Hepatocyte (in vitro differentiated cells): ENCODE data around the gene CITED4. TPM values are rescaled to one million over a fixed set of nuclear protein-coding genes. Genes with fewer than 3 reads are reported as not detected.
"Not testable (repeated sequence)": the region's sequence is repeated elsewhere in the genome, so short reads cannot be mapped to it uniquely, and the experiment has no call there.

Experiments
- DNase-seq: peaks from one replicate; pipeline ENCODE4 v3.0.0-alpha.2; 2016; ENCODE audit warnings: low spot score
- H2AFZ ChIP-seq: fragments of 200-600 bp; sonication (generic); 2 replicates; pipeline ENCODE4 v1.6.0; 2016; ENCODE audit warnings: antibody characterized with exemption, mild to moderate bottlenecking
- H3K27ac ChIP-seq: fragments of 200-600 bp; sonication (generic); 2 replicates; pipeline ENCODE4 v1.5.1; 2016; ENCODE audit warnings: mild to moderate bottlenecking
- H3K27me3 ChIP-seq: fragments of 200-600 bp; sonication (generic); 2 replicates; pipeline ENCODE4 v1.6.1; 2016
- H3K36me3 ChIP-seq: fragments of 200-600 bp; sonication (generic); replicated peaks from 2 replicates; pipeline ENCODE4 v1.5.1; 2016; ENCODE audit warnings: low read depth; ENCODE audit not compliant: insufficient read depth
- H3K4me1 ChIP-seq: fragments of 200-600 bp; sonication (generic); 2 replicates; pipeline ENCODE4 v1.5.1; 2016; ENCODE audit warnings: mild to moderate bottlenecking, moderate library complexity; ENCODE audit not compliant: insufficient read depth
- H3K4me2 ChIP-seq: fragments of 200-600 bp; sonication (generic); 2 replicates; pipeline ENCODE4 v1.6.0; 2016
- H3K4me3 ChIP-seq: fragments of 200-600 bp; sonication (generic); 2 replicates; pipeline ENCODE4 v1.5.1; 2016; ENCODE audit warnings: mild to moderate bottlenecking
- H3K79me2 ChIP-seq: fragments of 200-600 bp; sonication (generic); 2 replicates; pipeline ENCODE4 v1.6.0; 2017; ENCODE audit warnings: mild to moderate bottlenecking
- H3K9me2 ChIP-seq: fragments of 200-600 bp; sonication (generic); replicated peaks from 2 replicates; pipeline ENCODE4 v1.6.0; 2017; ENCODE audit warnings: mild to moderate bottlenecking; ENCODE audit not compliant: insufficient read depth
- H3K9me3 ChIP-seq: fragments of 200-600 bp; sonication (generic); 2 replicates; pipeline ENCODE4 v1.5.1; 2016; ENCODE audit warnings: low read depth, mild to moderate bottlenecking
- H4K20me1 ChIP-seq: fragments of 200-600 bp; sonication (generic); 2 replicates; pipeline ENCODE4 v1.6.0; 2016; ENCODE audit warnings: mild to moderate bottlenecking; ENCODE audit not compliant: insufficient read depth, poor library complexity, severe bottlenecking
- EZH2 ChIP-seq: fragments of 200-600 bp; sonication (generic); IDR thresholded peaks from 2 replicates; pipeline ENCODE4 v1.6.1; 2016; ENCODE audit warnings: antibody characterized with exemption, mild to moderate bottlenecking, borderline replicate concordance
- EZH2phosphoT487 ChIP-seq: fragments of 200-600 bp; sonication (generic); IDR thresholded peaks from one replicate; pipeline ENCODE4 v1.6.1; 2018; ENCODE audit warnings: antibody characterized with exemption, mild to moderate bottlenecking, low read depth, moderate library complexity; ENCODE audit not compliant: unreplicated experiment, severe bottlenecking
- WGBS: methylation state at CpG from one replicate; pipeline ENCODE4 v1.1.6; 2016; ENCODE audit warnings: low lambda C conversion rate; ENCODE audit errors: missing lambda C conversion rate; 5-methylcytosine and 5-hydroxymethylcytosine counted together
- polyA plus RNA-seq: library from polyadenylated mRNA; unstranded; fragments of >200 nt; fragmentation: Nextera tagmentation; extraction: Ambion mirVana; gene quantifications from 2 replicates; pipeline ENCODE4 v1.2.1, GENCODE V29; 2016
- total RNA-seq: library from RNA; depleted of rRNA; stranded (reverse); fragments of >200 nt; gene quantifications from 2 replicates; pipeline ENCODE4 v1.2.3, GENCODE V29; 2014
- TF ChIP-seq, protein P1 (sequence below): fragments of 200-600 bp; sonication (generic); IDR thresholded peaks from 2 replicates; pipeline ENCODE4 v1.5.1; 2016; ENCODE audit warnings: antibody characterized with exemption, mild to moderate bottlenecking; ENCODE audit not compliant: poor library complexity

Gene CITED4
- total and polyA plus RNA-seq, 2 experiments from 2014 or later = 6.8 to 29.0 TPM

DNA sequence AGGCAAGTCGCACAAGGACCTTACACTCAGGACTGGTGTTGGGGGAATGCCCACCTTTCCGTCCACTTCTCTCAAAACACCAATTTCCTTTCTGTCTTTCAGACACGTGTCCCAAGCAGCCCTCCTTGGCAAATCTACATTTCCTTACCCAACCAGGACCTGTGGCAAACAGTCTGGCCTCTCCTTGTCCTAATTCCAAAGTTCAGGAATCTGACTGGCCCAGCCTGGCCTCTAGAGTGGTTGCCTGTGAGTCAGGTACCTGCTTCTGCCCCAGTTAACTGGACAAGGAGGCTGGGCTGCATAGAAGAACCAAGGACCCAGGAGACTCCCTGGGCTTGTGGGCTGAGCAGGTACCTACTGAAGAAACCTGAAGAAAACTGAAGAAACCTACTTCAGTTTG lies 34.3 kb upstream of the CITED4 start:
- no peak for DNase-seq
- no peaks in the 10 kb centered on the region for H3K36me3 ChIP-seq
- H3K27me3 ChIP-seq = no peaks in the 10 kb centered on the region
- H4K20me1 ChIP-seq = no peaks in the 10 kb centered on the region
- 79% methylated on average over 3 of the region's 3 CpGs for WGBS
- H3K4me1 ChIP-seq = peaks cover 3% of the 10 kb centered on the region
- no peak overlapping the region for H3K4me3 ChIP-seq
- H3K27ac ChIP-seq = no peak overlapping the region
- no peaks in the 10 kb centered on the region for H3K79me2 ChIP-seq
- no peak overlapping the region for H2AFZ ChIP-seq
- no peak overlapping the region for H3K4me2 ChIP-seq
- no peaks in the 10 kb centered on the region for H3K9me2 ChIP-seq
- no peaks in the 10 kb centered on the region for H3K9me3 ChIP-seq
- TF ChIP-seq EZH2 (no peak), EZH2phosphoT487 (no peak)
- TF ChIP-seq, protein P1, sequence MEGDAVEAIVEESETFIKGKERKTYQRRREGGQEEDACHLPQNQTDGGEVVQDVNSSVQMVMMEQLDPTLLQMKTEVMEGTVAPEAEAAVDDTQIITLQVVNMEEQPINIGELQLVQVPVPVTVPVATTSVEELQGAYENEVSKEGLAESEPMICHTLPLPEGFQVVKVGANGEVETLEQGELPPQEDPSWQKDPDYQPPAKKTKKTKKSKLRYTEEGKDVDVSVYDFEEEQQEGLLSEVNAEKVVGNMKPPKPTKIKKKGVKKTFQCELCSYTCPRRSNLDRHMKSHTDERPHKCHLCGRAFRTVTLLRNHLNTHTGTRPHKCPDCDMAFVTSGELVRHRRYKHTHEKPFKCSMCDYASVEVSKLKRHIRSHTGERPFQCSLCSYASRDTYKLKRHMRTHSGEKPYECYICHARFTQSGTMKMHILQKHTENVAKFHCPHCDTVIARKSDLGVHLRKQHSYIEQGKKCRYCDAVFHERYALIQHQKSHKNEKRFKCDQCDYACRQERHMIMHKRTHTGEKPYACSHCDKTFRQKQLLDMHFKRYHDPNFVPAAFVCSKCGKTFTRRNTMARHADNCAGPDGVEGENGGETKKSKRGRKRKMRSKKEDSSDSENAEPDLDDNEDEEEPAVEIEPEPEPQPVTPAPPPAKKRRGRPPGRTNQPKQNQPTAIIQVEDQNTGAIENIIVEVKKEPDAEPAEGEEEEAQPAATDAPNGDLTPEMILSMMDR = no peak

DNA sequence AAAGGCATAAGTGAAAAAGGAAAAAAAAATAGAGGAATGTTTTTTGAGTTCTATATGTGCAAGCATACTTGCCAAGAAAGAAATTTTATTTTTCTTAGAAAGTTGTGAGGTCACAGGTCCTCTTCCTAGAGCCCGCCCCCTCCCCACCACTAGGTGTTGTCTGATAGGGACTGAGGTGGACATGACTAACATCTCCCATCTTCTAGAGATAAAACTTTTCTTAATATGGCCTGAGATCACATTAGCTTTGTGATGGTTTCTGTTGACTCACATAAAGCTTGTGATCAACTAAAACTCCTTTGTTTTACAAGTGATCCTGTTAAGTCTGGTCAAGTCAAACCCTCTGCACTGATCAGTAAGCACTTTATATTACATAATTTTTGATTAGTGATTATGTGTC lies 33.4 kb upstream of the CITED4 start:
- TF ChIP-seq EZH2phosphoT487 (no peak), EZH2 (no peak)
- TF ChIP-seq, protein P1 = no peak
- Histone ChIP-seq H3K79me2 (no peaks in the 10 kb centered on the region), H3K4me1 (peaks cover 3% of the 10 kb centered on the region), H3K4me3 (no peak overlapping the region), H4K20me1 (no peaks in the 10 kb centered on the region), H3K36me3 (no peaks in the 10 kb centered on the region), H3K9me3 (no peaks in the 10 kb centered on the region), H3K27me3 (no peaks in the 10 kb centered on the region), H2AFZ (no peak overlapping the region), H3K27ac (no peak overlapping the region), H3K9me2 (no peaks in the 10 kb centered on the region), H3K4me2 (no peak overlapping the region)
- no peak for DNase-seq
- WGBS = 94% methylated on average over 1 of the region's 1 CpG

DNA sequence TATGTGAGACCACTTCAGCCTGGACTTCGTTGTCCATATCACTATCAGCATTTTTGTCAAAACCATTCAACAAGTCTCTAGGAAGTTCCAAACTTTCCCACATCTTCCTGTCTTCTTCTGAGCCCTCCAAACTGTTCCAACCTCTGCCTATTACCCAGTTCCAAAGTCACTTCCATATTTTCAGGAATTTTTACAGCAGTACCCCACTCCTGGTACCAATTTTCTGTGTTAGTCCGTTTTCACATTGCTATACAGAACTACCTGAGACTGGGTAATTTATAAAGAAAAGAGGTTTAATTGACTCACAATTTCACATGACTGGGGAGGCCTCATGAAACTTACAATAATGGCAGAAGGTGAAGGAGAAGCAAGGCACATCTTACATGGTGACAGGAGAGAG lies 32.7 kb upstream of the CITED4 start:
- 87% methylated on average over 2 of the region's 2 CpGs for WGBS
- not testable (repeated sequence) for H3K4me1 ChIP-seq, H3K9me3 ChIP-seq, H3K79me2 ChIP-seq, H3K4me3 ChIP-seq, H2AFZ ChIP-seq, DNase-seq, H3K36me3 ChIP-seq, H3K27me3 ChIP-seq, H3K27ac ChIP-seq, H4K20me1 ChIP-seq, H3K4me2 ChIP-seq, H3K9me2 ChIP-seq

DNA sequence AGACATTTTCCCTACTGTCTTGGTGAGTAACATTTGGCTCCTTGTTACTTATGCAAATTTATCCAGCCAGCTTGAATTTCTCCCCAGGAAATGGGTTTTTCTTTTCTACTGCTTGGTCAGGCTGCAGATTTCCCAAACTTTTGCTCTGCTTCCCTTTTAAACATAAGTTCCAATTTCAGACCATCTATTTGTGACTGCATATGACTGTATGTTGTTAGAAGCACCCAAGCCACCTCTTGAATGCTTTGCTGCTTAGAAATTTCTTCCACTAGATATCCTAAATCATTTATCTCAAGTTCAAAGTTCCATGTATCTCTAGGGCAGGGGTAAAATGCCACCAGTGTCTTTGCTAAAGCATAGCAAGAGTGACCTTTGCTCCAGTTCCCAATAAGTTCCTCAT lies 32.3 kb upstream of the CITED4 start:
- no peaks in the 10 kb centered on the region for H3K79me2 ChIP-seq
- DNase-seq = no peak
- no peak overlapping the region for H3K27ac ChIP-seq
- no peak overlapping the region for H3K4me3 ChIP-seq
- no peak for TF ChIP-seq EZH2phosphoT487
- TF ChIP-seq, protein P1 = no peak
- no peak for TF ChIP-seq EZH2
- peaks cover 3% of the 10 kb centered on the region for H3K4me1 ChIP-seq
- H3K9me3 ChIP-seq = no peaks in the 10 kb centered on the region
- no peaks in the 10 kb centered on the region for H3K9me2 ChIP-seq
- H3K27me3 ChIP-seq = no peaks in the 10 kb centered on the region
- no peak overlapping the region for H2AFZ ChIP-seq
- no peak overlapping the region for H3K4me2 ChIP-seq
- H3K36me3 ChIP-seq = no peaks in the 10 kb centered on the region
- H4K20me1 ChIP-seq = no peaks in the 10 kb centered on the region
